IMR-90 (cell line): Measurements from ENCODE around the gene C1orf167. TPM values are rescaled to one million over a fixed set of nuclear protein-coding genes. Genes with fewer than 3 reads are reported as not detected.

Experiments
- ATAC-seq: fragments of 200-7000 bp; cut with Tn5 transposase; 2 replicates; pipeline ENCODE4 v1.9.1; 2020; ENCODE audit warnings: low read depth, mild to moderate bottlenecking, moderate library complexity
- BruUV-seq: library from RNA; stranded (reverse); fragments of 400-500 nt; replicated peaks from 2 replicates; lab custom pipeline; 2021; lab: Mats Ljungman, UMichigan
- CTCF ChIA-PET: fragments of 300-600 bp; formaldehyde crosslinking; extraction: SDS; loops from one replicate; lab custom pipeline; 2021; ENCODE audit warnings: antibody characterized with exemption; lab: Yijun Ruan, JAX
- POLR2A ChIA-PET: fragments of 300-600 bp; sonication (Branson Sonifier 250); formaldehyde crosslinking; loops from one replicate; lab custom pipeline; 2022; ENCODE audit warnings: antibody characterized with exemption; ENCODE audit not compliant: unreplicated experiment; lab: Charles Lee
- DNase-seq: peaks from one replicate; pipeline ENCODE4 v3.0.0; 2013
- H2AFZ ChIP-seq: replicated peaks from 2 replicates; pipeline ENCODE3; 2013; ENCODE audit warnings: low read length, mild to moderate bottlenecking; ENCODE audit not compliant: poor library complexity
- H2AK5ac ChIP-seq: 2 replicates; pipeline ENCODE4 v1.6.1; 2013; ENCODE audit warnings: low read depth, low read length, inconsistent platforms
- H2AK9ac ChIP-seq: replicated peaks from 2 replicates; pipeline ENCODE3; 2013; ENCODE audit warnings: mild to moderate bottlenecking, low read depth, low read length, moderate library complexity; ENCODE audit not compliant: poor library complexity
- H2BK120ac ChIP-seq: 2 replicates; pipeline ENCODE4 v1.6.1; 2013; ENCODE audit warnings: low read depth, low read length, inconsistent platforms
- H2BK15ac ChIP-seq: 3 replicates; pipeline ENCODE4 v1.6.1; 2013; ENCODE audit warnings: low read depth, low read length, inconsistent platforms
- H2BK20ac ChIP-seq: 2 replicates; pipeline ENCODE4 v1.6.1; 2013; ENCODE audit warnings: low read depth, mild to moderate bottlenecking, inconsistent platforms, low read length, moderate library complexity
- H2BK5ac ChIP-seq: 2 replicates; pipeline ENCODE4 v1.6.1; 2013; ENCODE audit warnings: mild to moderate bottlenecking, low read depth, low read length, inconsistent platforms; ENCODE audit not compliant: poor library complexity, severe bottlenecking
- H3K14ac ChIP-seq: replicated peaks from 2 replicates; pipeline ENCODE4 v1.6.1; 2013; ENCODE audit warnings: low read depth, low read length, inconsistent platforms
- H3K18ac ChIP-seq: 2 replicates; pipeline ENCODE4 v1.6.1; 2013; ENCODE audit warnings: low read depth, low read length, control low read depth
- H3K23ac ChIP-seq: 2 replicates; pipeline ENCODE4 v1.6.1; 2013; ENCODE audit warnings: low read depth, low read length, inconsistent platforms
- H3K27ac ChIP-seq: 2 replicates; pipeline ENCODE4 v1.5.1; 2013; ENCODE audit warnings: mild to moderate bottlenecking, control low read depth, low read length; ENCODE audit not compliant: insufficient read depth
- H3K27me3 ChIP-seq: 2 replicates; pipeline ENCODE4 v1.6.1; 2013; ENCODE audit warnings: low read length; ENCODE audit not compliant: control insufficient read depth, insufficient read depth
- H3K36me3 ChIP-seq: 2 replicates; pipeline ENCODE4 v1.6.1; 2013; ENCODE audit warnings: low read length, mixed read lengths; ENCODE audit not compliant: control insufficient read depth, insufficient read depth
- H3K4ac ChIP-seq: 2 replicates; pipeline ENCODE4 v1.6.1; 2013; ENCODE audit warnings: low read depth, low read length, inconsistent platforms
- H3K4me1 ChIP-seq: 2 replicates; pipeline ENCODE4 v1.6.1; 2013; ENCODE audit warnings: low read length, mixed read lengths; ENCODE audit not compliant: control insufficient read depth, insufficient read depth
- H3K4me2 ChIP-seq: 2 replicates; pipeline ENCODE4 v1.6.1; 2013; ENCODE audit warnings: low read depth, mild to moderate bottlenecking, control low read depth, low read length, moderate library complexity
- H3K4me3 ChIP-seq: 2 replicates; pipeline ENCODE4 v1.5.1; 2013; ENCODE audit warnings: low read depth, mild to moderate bottlenecking, control low read depth, low read length, moderate library complexity; ENCODE audit not compliant: insufficient read depth
- H3K56ac ChIP-seq: 2 replicates; pipeline ENCODE4 v1.6.1; 2013; ENCODE audit warnings: low read length, inconsistent platforms; ENCODE audit not compliant: insufficient read depth; ENCODE audit errors: extremely low read depth
- H3K79me1 ChIP-seq, 2 experiments: 2 replicates each; pipeline ENCODE4 v1.6.1; 2013; ENCODE audit warnings: low read length in 2 of 2, inconsistent platforms in 1 of 2, low read depth in 1 of 2
- H3K9ac ChIP-seq: 2 replicates; pipeline ENCODE4 v1.6.1; 2013; ENCODE audit warnings: low read depth, low read length, control low read depth
- H3K9me1 ChIP-seq: 2 replicates; pipeline ENCODE4 v1.6.1; 2013; ENCODE audit warnings: low read length, inconsistent platforms; ENCODE audit not compliant: insufficient read depth
- H3K9me3 ChIP-seq: 2 replicates; pipeline ENCODE4 v1.6.1; 2013; ENCODE audit warnings: low read length; ENCODE audit not compliant: control insufficient read depth, insufficient read depth
- H4K20me1 ChIP-seq: 2 replicates; pipeline ENCODE4 v1.6.1; 2013; ENCODE audit warnings: low read length, inconsistent platforms; ENCODE audit not compliant: insufficient read depth
- H4K5ac ChIP-seq: 2 replicates; pipeline ENCODE4 v1.6.1; 2013; ENCODE audit warnings: mild to moderate bottlenecking, low read depth, low read length, control low read depth
- H4K8ac ChIP-seq, 2 experiments: 2 replicates each; pipeline ENCODE4 v1.6.1; 2013; ENCODE audit warnings: low read depth in 2 of 2, low read length in 2 of 2, control low read depth in 1 of 2, inconsistent platforms in 1 of 2
- H4K91ac ChIP-seq: 2 replicates; pipeline ENCODE4 v1.6.1; 2013; ENCODE audit warnings: low read depth, low read length, inconsistent platforms; ENCODE audit not compliant: insufficient read depth
- BHLHE40 ChIP-seq: fragments of 150-350 bp; IDR thresholded peaks from 2 replicates; pipeline ENCODE4 v1.6.1; 2016; ENCODE audit warnings: mild to moderate bottlenecking, low read depth, low read length
- CHD1 ChIP-seq: IDR thresholded peaks from 2 replicates; pipeline ENCODE4 v1.6.1; 2012; ENCODE audit warnings: low read depth, low read length, improper control_type of control experiment
- FOS ChIP-seq: fragments of 150-350 bp; IDR thresholded peaks from 2 replicates; pipeline ENCODE4 v1.6.1; 2016; ENCODE audit warnings: low read depth, low read length
- POLR2A ChIP-seq: IDR thresholded peaks from 2 replicates; pipeline ENCODE4 v1.6.1; 2012; ENCODE audit warnings: mild to moderate bottlenecking, low read depth, low read length
- RAD21 ChIP-seq: IDR thresholded peaks from 2 replicates; pipeline ENCODE4 v1.6.1; 2012; ENCODE audit warnings: low read length, improper control_type of control experiment
- RFX5 ChIP-seq: IDR thresholded peaks from 2 replicates; pipeline ENCODE4 v1.8.0; 2012; ENCODE audit warnings: low read depth, mild to moderate bottlenecking, low read length, moderate library complexity
- WGBS, 2 experiments: methylation state at CpG; one replicate each; pipeline versions ENCODE4 v1.1.5 to v1.1.7; 2013; ENCODE audit warnings: missing lambda C conversion rate in 2 of 2; ENCODE audit not compliant: insufficient read length in 1 of 2; ENCODE audit errors: extremely low coverage in 2 of 2; 5-methylcytosine and 5-hydroxymethylcytosine counted together
- dilution Hi-C: fragments of 300-500 bp; cut with HindIII; formaldehyde crosslinking; loops from one replicate; pipeline ENCODE4 v1.14.3; 2018; ENCODE audit warnings: low sequenced_read_pairs; ENCODE audit not compliant: unreplicated experiment
- in situ Hi-C: fragments of 300-500 bp; cut with MboI; formaldehyde crosslinking; loops from 3 replicates; pipeline ENCODE4 v1.14.3; 2019; ENCODE audit warnings: low sequenced_read_pairs, inconsistent platforms, mixed read lengths
- intact Hi-C: fragments of 100-400 bp; cut with micrococcal nuclease; formaldehyde crosslinking; loops from 2 replicates; pipeline ENCODE4 v1.10.0; 2022
- polyA plus RNA-seq, 3 experiments: library from polyadenylated mRNA; depleted of rRNA; stranded (reverse); fragments of >200 nt; gene quantifications; 2 replicates each; pipeline ENCODE4 v1.2.3, GENCODE V29; 2012; ENCODE audit warnings: low replicate concordance in 1 of 3
- total RNA-seq: library from RNA; depleted of rRNA; stranded (reverse); fragments of >200 nt; gene quantifications from 2 replicates; pipeline ENCODE4 v1.2.3, GENCODE V29; 2012
- TF ChIP-seq, protein P1 (sequence below): fragments of 150-350 bp; IDR thresholded peaks from 2 replicates; pipeline ENCODE4 v1.6.1; 2017; ENCODE audit warnings: mild to moderate bottlenecking, antibody characterized with exemption, low read length, low read depth
- TF ChIP-seq, protein P2 (sequence below): conservative IDR thresholded peaks from 2 replicates; pipeline ENCODE4 v1.5.1; 2012; ENCODE audit warnings: mild to moderate bottlenecking, low read depth, low read length, improper control_type of control experiment
- TF ChIP-seq, protein P3 (sequence below): fragments of 150-350 bp; IDR thresholded peaks from 2 replicates; pipeline ENCODE4 v1.6.1; 2016; ENCODE audit warnings: low read depth, mild to moderate bottlenecking, low read length, moderate library complexity, borderline replicate concordance

The C1orf167 gene
- total and polyA plus RNA-seq, 2 of the 4 experiments (the other 2 are of a cell fraction) = under 0.01 to 0.15 TPM

DNA sequence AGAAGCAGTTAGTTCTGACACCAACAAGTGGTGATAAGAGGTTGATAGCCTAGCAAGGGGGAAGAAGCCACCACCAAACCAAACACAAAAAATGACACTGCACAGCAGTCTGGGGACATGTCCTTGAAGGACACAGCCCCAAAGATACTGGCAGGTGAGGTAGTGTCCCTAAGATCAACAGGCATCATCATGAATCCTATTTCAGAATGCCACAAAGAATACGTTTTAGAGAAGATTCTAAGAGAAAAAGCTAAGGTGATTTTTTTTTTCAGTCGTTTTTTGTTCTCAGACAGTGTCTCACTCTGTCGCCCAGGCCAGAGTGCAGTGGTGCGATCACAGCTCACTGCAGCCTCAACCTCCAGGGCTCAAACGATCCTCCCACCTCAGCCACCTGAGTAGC, 24.2 kb downstream of the C1orf167 start:
- Histone ChIP-seq H3K9me1 (peaks cover 21% of the 10 kb centered on the region), H3K27me3 (no peaks in the 10 kb centered on the region), H3K23ac (no peak overlapping the region), H3K79me1 (peaks cover 0 to 14% of the 10 kb centered on the region in 2 experiments; a peak in 2 of 4 replicates), H3K56ac (no peak overlapping the region), H4K5ac (no peak overlapping the region), H4K20me1 (no peaks in the 10 kb centered on the region), H2BK120ac (no peak overlapping the region), H3K14ac (no peak overlapping the region), H3K18ac (no peak overlapping the region), H4K8ac (no peak overlapping the region), H2AK5ac (no peak overlapping the region), H2BK20ac (no peak overlapping the region), H3K36me3 (peaks cover 10% of the 10 kb centered on the region; the same call in 1 of the 2 replicates), H2AK9ac (no peak overlapping the region), H3K4ac (no peak overlapping the region), H2BK5ac (no peak overlapping the region), H3K4me3 (no peak overlapping the region), H3K4me1 (peaks cover 27% of the 10 kb centered on the region), H3K27ac (no peak overlapping the region), H4K91ac (no peak overlapping the region), H3K4me2 (no peak overlapping the region), H2AFZ (no peak overlapping the region), H3K9me3 (no peaks in the 10 kb centered on the region), H2BK15ac (no peak overlapping the region), H3K9ac (no peak overlapping the region)
- DNase-seq (no peak), ATAC-seq (no peak)
- 93% methylated on average over 3 of the region's 5 CpGs; no CpG with 5 or more reads in 1 of the 2 experiments for WGBS, 2 experiments
- intact Hi-C loops = no loop called here
- TF ChIP-seq, protein P1, sequence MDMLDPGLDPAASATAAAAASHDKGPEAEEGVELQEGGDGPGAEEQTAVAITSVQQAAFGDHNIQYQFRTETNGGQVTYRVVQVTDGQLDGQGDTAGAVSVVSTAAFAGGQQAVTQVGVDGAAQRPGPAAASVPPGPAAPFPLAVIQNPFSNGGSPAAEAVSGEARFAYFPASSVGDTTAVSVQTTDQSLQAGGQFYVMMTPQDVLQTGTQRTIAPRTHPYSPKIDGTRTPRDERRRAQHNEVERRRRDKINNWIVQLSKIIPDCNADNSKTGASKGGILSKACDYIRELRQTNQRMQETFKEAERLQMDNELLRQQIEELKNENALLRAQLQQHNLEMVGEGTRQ = no peak
- TF ChIP-seq RFX5 = no peak
- no peak for TF ChIP-seq FOS
- no peak for TF ChIP-seq CHD1
- TF ChIP-seq, protein P2, sequence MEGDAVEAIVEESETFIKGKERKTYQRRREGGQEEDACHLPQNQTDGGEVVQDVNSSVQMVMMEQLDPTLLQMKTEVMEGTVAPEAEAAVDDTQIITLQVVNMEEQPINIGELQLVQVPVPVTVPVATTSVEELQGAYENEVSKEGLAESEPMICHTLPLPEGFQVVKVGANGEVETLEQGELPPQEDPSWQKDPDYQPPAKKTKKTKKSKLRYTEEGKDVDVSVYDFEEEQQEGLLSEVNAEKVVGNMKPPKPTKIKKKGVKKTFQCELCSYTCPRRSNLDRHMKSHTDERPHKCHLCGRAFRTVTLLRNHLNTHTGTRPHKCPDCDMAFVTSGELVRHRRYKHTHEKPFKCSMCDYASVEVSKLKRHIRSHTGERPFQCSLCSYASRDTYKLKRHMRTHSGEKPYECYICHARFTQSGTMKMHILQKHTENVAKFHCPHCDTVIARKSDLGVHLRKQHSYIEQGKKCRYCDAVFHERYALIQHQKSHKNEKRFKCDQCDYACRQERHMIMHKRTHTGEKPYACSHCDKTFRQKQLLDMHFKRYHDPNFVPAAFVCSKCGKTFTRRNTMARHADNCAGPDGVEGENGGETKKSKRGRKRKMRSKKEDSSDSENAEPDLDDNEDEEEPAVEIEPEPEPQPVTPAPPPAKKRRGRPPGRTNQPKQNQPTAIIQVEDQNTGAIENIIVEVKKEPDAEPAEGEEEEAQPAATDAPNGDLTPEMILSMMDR = no peak
- TF ChIP-seq, protein P3, sequence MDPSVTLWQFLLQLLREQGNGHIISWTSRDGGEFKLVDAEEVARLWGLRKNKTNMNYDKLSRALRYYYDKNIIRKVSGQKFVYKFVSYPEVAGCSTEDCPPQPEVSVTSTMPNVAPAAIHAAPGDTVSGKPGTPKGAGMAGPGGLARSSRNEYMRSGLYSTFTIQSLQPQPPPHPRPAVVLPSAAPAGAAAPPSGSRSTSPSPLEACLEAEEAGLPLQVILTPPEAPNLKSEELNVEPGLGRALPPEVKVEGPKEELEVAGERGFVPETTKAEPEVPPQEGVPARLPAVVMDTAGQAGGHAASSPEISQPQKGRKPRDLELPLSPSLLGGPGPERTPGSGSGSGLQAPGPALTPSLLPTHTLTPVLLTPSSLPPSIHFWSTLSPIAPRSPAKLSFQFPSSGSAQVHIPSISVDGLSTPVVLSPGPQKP = no peak
- TF ChIP-seq RAD21 = no peak
- TF ChIP-seq POLR2A = no peak
- no peak for TF ChIP-seq BHLHE40
- dilution Hi-C loops = no loop called here
- no TSS peak for BruUV-seq
- in situ Hi-C loops = no loop called here
- ChIA-PET CTCF (interaction anchor here (0.6 to 1.5 kb wide), 4 partner anchors 8 to 749 kb away, joined by 3 to 6 read pairs (median 4); no protein-coding TSS in a partner anchor), POLR2A (no interaction called here)
